ENCODE measurements around the gene ZIM2. TPM values are rescaled to one million over a fixed set of nuclear protein-coding genes. Genes with fewer than 3 reads are reported as not detected.

The ZIM2 gene
- total and polyA plus RNA-seq, 10 of the 15 experiments (the other 5 are each of a cell fraction or from before 2014, with no cell fraction given): not detected

DNA sequence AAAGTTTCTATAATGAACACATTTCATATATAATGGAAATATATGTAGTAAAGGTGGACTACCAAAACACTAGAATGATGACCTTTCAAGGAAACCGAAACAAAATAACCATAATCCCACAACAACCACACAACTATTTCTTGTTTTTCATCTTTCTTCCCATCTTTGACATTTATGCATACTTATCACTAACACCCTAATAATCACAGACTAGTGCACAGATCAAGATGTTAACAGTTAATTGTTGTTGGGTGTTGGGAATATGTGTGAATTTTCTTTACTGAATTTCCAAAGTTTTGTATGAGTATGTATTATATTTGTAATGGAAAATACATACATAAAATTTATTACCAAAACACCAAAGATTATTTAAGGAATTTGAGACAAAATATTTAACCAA is 30.3 kb downstream of the ZIM2 start:
- no peaks in the 10 kb centered on the region; the same call in 2 of the 3 replicates for H3K9me3 ChIP-seq (replicated peaks; ENCODE audit: control insufficient read depth, insufficient read depth, low read length)
- in situ Hi-C loops (cut with MboI): no loop called here
- TF ChIP-seq ZNF217 (IDR thresholded peaks at IDR 0.05) (no peak), CHD4 (IDR thresholded peaks at IDR 0.05) (no peak), HDGF (IDR thresholded peaks at IDR 0.05) (no peak), CHD2 (IDR thresholded peaks at IDR 0.05; ENCODE audit: borderline replicate concordance, low read depth, low read length) (no peak), CBFB (IDR thresholded peaks at IDR 0.05; ENCODE audit: low read depth) (no peak), EED (IDR thresholded peaks at IDR 0.05; ENCODE audit: low read depth) (no peak), ZSCAN29 (IDR thresholded peaks at IDR 0.05) (no peak), RELA (IDR thresholded peaks at IDR 0.05; ENCODE audit: borderline replicate concordance, partially characterized antibody) (no peak)
- TF ChIP-seq, protein P1, sequence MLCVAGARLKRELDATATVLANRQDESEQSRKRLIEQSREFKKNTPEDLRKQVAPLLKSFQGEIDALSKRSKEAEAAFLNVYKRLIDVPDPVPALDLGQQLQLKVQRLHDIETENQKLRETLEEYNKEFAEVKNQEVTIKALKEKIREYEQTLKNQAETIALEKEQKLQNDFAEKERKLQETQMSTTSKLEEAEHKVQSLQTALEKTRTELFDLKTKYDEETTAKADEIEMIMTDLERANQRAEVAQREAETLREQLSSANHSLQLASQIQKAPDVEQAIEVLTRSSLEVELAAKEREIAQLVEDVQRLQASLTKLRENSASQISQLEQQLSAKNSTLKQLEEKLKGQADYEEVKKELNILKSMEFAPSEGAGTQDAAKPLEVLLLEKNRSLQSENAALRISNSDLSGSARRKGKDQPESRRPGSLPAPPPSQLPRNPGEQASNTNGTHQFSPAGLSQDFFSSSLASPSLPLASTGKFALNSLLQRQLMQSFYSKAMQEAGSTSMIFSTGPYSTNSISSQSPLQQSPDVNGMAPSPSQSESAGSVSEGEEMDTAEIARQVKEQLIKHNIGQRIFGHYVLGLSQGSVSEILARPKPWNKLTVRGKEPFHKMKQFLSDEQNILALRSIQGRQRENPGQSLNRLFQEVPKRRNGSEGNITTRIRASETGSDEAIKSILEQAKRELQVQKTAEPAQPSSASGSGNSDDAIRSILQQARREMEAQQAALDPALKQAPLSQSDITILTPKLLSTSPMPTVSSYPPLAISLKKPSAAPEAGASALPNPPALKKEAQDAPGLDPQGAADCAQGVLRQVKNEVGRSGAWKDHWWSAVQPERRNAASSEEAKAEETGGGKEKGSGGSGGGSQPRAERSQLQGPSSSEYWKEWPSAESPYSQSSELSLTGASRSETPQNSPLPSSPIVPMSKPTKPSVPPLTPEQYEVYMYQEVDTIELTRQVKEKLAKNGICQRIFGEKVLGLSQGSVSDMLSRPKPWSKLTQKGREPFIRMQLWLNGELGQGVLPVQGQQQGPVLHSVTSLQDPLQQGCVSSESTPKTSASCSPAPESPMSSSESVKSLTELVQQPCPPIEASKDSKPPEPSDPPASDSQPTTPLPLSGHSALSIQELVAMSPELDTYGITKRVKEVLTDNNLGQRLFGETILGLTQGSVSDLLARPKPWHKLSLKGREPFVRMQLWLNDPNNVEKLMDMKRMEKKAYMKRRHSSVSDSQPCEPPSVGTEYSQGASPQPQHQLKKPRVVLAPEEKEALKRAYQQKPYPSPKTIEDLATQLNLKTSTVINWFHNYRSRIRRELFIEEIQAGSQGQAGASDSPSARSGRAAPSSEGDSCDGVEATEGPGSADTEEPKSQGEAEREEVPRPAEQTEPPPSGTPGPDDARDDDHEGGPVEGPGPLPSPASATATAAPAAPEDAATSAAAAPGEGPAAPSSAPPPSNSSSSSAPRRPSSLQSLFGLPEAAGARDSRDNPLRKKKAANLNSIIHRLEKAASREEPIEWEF (IDR thresholded peaks at IDR 0.05; ENCODE audit: insufficient replicate concordance, low read depth, low read length): no peak
- no peaks in the 10 kb centered on the region for H4K20me1 ChIP-seq (ENCODE audit: control insufficient read depth, insufficient read depth)
- ChIA-PET SMC1A (ENCODE audit: uncharacterized antibody, unreplicated experiment) (no interaction called here), POLR2A (no interaction called here), RAD21 (ENCODE audit: unreplicated experiment) (no interaction called here), CTCF (no interaction called here)
- intact Hi-C loops (cut with micrococcal nuclease; ENCODE audit: unreplicated experiment): no loop called here
- 0% methylated on average over 1 of the region's 1 CpG for WGBS (ENCODE audit: insufficient coverage, insufficient replicate concordance, low lambda C conversion rate, missing lambda C conversion rate)
- H3K4me1 ChIP-seq (ENCODE audit: control insufficient read depth, insufficient read depth, low read length): no peaks in the 10 kb centered on the region
- no peak for ATAC-seq
- H3K36me3 ChIP-seq (ENCODE audit: control insufficient read depth in 2 of 2, insufficient read depth in 2 of 2, low read length in 1 of 2): no peaks in the 10 kb centered on the region
- H3K79me2 ChIP-seq (ENCODE audit: control insufficient read depth, insufficient read depth, low read length): no peaks in the 10 kb centered on the region
- DNase-seq (ENCODE audit: low read depth, low spot score): no peak
- no TSS peak for BruUV-seq (replicated peaks)
- H3K27ac ChIP-seq (ENCODE audit: control insufficient read depth, insufficient read depth): no peak overlapping the region
- H3K4me2 ChIP-seq (ENCODE audit: control insufficient read depth, insufficient read depth): no peak overlapping the region
- no peaks in the 10 kb centered on the region for H3K27me3 ChIP-seq (replicated peaks in 1 of 2; ENCODE audit: control insufficient read depth in 2 of 2, insufficient read depth in 2 of 2, low read length in 1 of 2)
- no peak overlapping the region for H3K4me3 ChIP-seq
- FAIRE-seq: no peak
- H3K9ac ChIP-seq (ENCODE audit: control insufficient read depth, insufficient read depth, low read length): no peak overlapping the region
- no peak overlapping the region for H2AFZ ChIP-seq (ENCODE audit: control insufficient read depth, low read depth, low read length)
